GM12874 (cell line): ENCODE measurements around the gene PACS2.

ENCODE experiments used
- TF ChIP-seq, protein P1 (sequence below): IDR thresholded peaks from 2 replicates; pipeline ENCODE4 v1.5.1; 2011; ENCODE audit warnings: low read depth, mild to moderate bottlenecking, control low read depth, low read length, moderate library complexity; ENCODE audit not compliant: insufficient read depth

PACS2 gene

GRCh38 chr14:105446971-105447370, 132.4 kb downstream of the PACS2 start:
- TF ChIP-seq, protein P1, sequence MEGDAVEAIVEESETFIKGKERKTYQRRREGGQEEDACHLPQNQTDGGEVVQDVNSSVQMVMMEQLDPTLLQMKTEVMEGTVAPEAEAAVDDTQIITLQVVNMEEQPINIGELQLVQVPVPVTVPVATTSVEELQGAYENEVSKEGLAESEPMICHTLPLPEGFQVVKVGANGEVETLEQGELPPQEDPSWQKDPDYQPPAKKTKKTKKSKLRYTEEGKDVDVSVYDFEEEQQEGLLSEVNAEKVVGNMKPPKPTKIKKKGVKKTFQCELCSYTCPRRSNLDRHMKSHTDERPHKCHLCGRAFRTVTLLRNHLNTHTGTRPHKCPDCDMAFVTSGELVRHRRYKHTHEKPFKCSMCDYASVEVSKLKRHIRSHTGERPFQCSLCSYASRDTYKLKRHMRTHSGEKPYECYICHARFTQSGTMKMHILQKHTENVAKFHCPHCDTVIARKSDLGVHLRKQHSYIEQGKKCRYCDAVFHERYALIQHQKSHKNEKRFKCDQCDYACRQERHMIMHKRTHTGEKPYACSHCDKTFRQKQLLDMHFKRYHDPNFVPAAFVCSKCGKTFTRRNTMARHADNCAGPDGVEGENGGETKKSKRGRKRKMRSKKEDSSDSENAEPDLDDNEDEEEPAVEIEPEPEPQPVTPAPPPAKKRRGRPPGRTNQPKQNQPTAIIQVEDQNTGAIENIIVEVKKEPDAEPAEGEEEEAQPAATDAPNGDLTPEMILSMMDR = no peak
